ENCODE data around the gene WDR74. TPM values are rescaled to one million over a fixed set of nuclear protein-coding genes. Genes with fewer than 3 reads are reported as not detected.

Gene WDR74
- total RNA-seq, 5 donors from 2014 or later (not counting 1 experiment from before 2014, with no cell fraction given), result 91.3 to 239 (median 103) TPM

GRCh38 chr11:62879235-62879978 lies 40.0 kb upstream of the WDR74 start:
- Mint-ChIP-seq H3K4me3 (peak overlapping the region; percentile 97 to 100 (median 100)), H3K36me3 (peaks cover 29% of the 10 kb centered on the region), H3K27ac (peak overlapping the region; percentile 100), H3K9me3 (no peaks in the 10 kb centered on the region), H3K4me1 (peaks cover 37 to 47% (median 40%) of the 10 kb centered on the region in 3 donors), H3K27me3 (no peaks in the 10 kb centered on the region)
- peak overlapping the region; percentile 98 for H3K27ac ChIP-seq (ENCODE audit: low read length)
- WGBS (ENCODE audit: insufficient coverage), result 81% methylated on average over 4 of the region's 7 CpGs
- H3K9me3 ChIP-seq, result no peaks in the 10 kb centered on the region
- H3K4me1 ChIP-seq (ENCODE audit: control insufficient read depth in 1 of 2, extremely low read depth in 1 of 2, insufficient read depth in 2 of 2, low read length in 2 of 2), result peaks cover 12 to 40% of the 10 kb centered on the region in 2 experiments
- ATAC-seq (replicated peaks in 1 of 4) (no peak), DNase-seq (no peak)
- no peaks in the 10 kb centered on the region for H3K27me3 ChIP-seq (replicated peaks in 1 of 2; ENCODE audit: control insufficient read depth in 2 of 2, extremely low read depth in 1 of 2, insufficient read depth in 2 of 2, low read length in 1 of 2)
- ChIA-PET CTCF (no interaction called here), POLR2A (interaction anchor here in 1 of 2 donors (2.2 kb wide), 1 partner anchor 38 kb away, joined by 5 read pairs; no protein-coding TSS in a partner anchor)
- H3K36me3 ChIP-seq (ENCODE audit: control insufficient read depth in 2 of 2, extremely low read depth in 1 of 2, insufficient read depth in 1 of 2, low read length in 1 of 2), result peaks cover 11 to 21% of the 10 kb centered on the region in 2 donors
- no peak overlapping the region for H3K4me3 ChIP-seq (ENCODE audit: control insufficient read depth in 1 of 2, extremely low read depth in 1 of 2, low read length in 1 of 2)

- H3K27ac Mint-ChIP-seq, result no peak overlapping the region
- Histone ChIP-seq H3K27ac (ENCODE audit: low read length) (no peak overlapping the region), H3K36me3 (ENCODE audit: control insufficient read depth in 2 of 2, extremely low read depth in 1 of 2, insufficient read depth in 1 of 2, low read length in 1 of 2) (no peaks in the 10 kb centered on the region), H3K9me3 (no peaks in the 10 kb centered on the region), H3K4me3 (ENCODE audit: control insufficient read depth in 1 of 2, extremely low read depth in 1 of 2, low read length in 1 of 2) (no peak overlapping the region), H3K4me1 (ENCODE audit: control insufficient read depth in 1 of 2, extremely low read depth in 1 of 2, insufficient read depth in 2 of 2, low read length in 2 of 2) (peaks cover 2 to 14% of the 10 kb centered on the region in 2 experiments), H3K27me3 (replicated peaks in 1 of 2; ENCODE audit: control insufficient read depth in 2 of 2, extremely low read depth in 1 of 2, insufficient read depth in 2 of 2, low read length in 1 of 2) (no peaks in the 10 kb centered on the region)
- 96% methylated on average over 4 of the region's 6 CpGs for WGBS (ENCODE audit: insufficient coverage)
- no peak overlapping the region for H3K4me3 Mint-ChIP-seq
- no peak for ATAC-seq (replicated peaks in 1 of 4)
- peaks cover 12 to 20% (median 13%) of the 10 kb centered on the region in 3 donors for H3K4me1 Mint-ChIP-seq
- no peak for DNase-seq
- CTCF ChIA-PET, result no interaction called here
- no peaks in the 10 kb centered on the region for H3K27me3 Mint-ChIP-seq
- H3K9me3 Mint-ChIP-seq, result no peaks in the 10 kb centered on the region
- peaks cover 2% of the 10 kb centered on the region for H3K36me3 Mint-ChIP-seq
- POLR2A ChIA-PET, result interaction anchor here (0.6 to 0.7 kb wide), 2 partner anchors 11 to 77 kb away, joined by 6 to 8 read pairs; no protein-coding TSS in a partner anchor
Observed at GRCh38 chr11:62876712-62877111, 37.3 kb upstream of the WDR74 start.

- Mint-ChIP-seq H3K27ac (no peak overlapping the region), H3K4me3 (no peak overlapping the region), H3K27me3 (no peaks in the 10 kb centered on the region), H3K9me3 (no peaks in the 10 kb centered on the region), H3K36me3 (no peaks in the 10 kb centered on the region), H3K4me1 (peaks cover 11 to 19% (median 12%) of the 10 kb centered on the region in 3 donors)
- Histone ChIP-seq H3K4me3 (ENCODE audit: control insufficient read depth in 1 of 2, extremely low read depth in 1 of 2, low read length in 1 of 2) (no peak overlapping the region), H3K4me1 (ENCODE audit: control insufficient read depth in 1 of 2, extremely low read depth in 1 of 2, insufficient read depth in 2 of 2, low read length in 2 of 2) (peaks cover 2 to 12% of the 10 kb centered on the region in 2 experiments), H3K27me3 (replicated peaks in 1 of 2; ENCODE audit: control insufficient read depth in 2 of 2, extremely low read depth in 1 of 2, insufficient read depth in 2 of 2, low read length in 1 of 2) (no peaks in the 10 kb centered on the region), H3K27ac (ENCODE audit: low read length) (no peak overlapping the region), H3K36me3 (ENCODE audit: control insufficient read depth in 2 of 2, extremely low read depth in 1 of 2, insufficient read depth in 1 of 2, low read length in 1 of 2) (no peaks in the 10 kb centered on the region), H3K9me3 (no peaks in the 10 kb centered on the region)
- no peak for ATAC-seq (replicated peaks in 1 of 4)
- ChIA-PET CTCF (no interaction called here), POLR2A (interaction anchor here in 1 of 2 donors (0.6 kb wide), 1 partner anchor 76 kb away, joined by 6 read pairs; no protein-coding TSS in a partner anchor)
- 95% methylated on average over 3 of the region's 7 CpGs for WGBS (ENCODE audit: insufficient coverage)
- no peak for DNase-seq
Observed at GRCh38 chr11:62875698-62876478, 36.5 kb upstream of the WDR74 start.

- Histone ChIP-seq H3K4me1 (ENCODE audit: control insufficient read depth in 1 of 2, extremely low read depth in 1 of 2, insufficient read depth in 2 of 2, low read length in 2 of 2) (peaks cover 0 to 4% of the 10 kb centered on the region in 2 experiments), H3K36me3 (ENCODE audit: control insufficient read depth in 2 of 2, extremely low read depth in 1 of 2, insufficient read depth in 1 of 2, low read length in 1 of 2) (no peaks in the 10 kb centered on the region), H3K27me3 (replicated peaks in 1 of 2; ENCODE audit: control insufficient read depth in 2 of 2, extremely low read depth in 1 of 2, insufficient read depth in 2 of 2, low read length in 1 of 2) (no peaks in the 10 kb centered on the region), H3K9me3 (no peaks in the 10 kb centered on the region), H3K27ac (ENCODE audit: low read length) (no peak overlapping the region), H3K4me3 (ENCODE audit: control insufficient read depth in 1 of 2, extremely low read depth in 1 of 2, low read length in 1 of 2) (no peak overlapping the region)
- Mint-ChIP-seq H3K27ac (no peak overlapping the region), H3K9me3 (no peaks in the 10 kb centered on the region), H3K4me3 (no peak overlapping the region), H3K4me1 (peaks cover 4 to 11% (median 4%) of the 10 kb centered on the region in 3 donors), H3K27me3 (no peaks in the 10 kb centered on the region), H3K36me3 (no peaks in the 10 kb centered on the region)
- 100% methylated on average over 3 of the region's 7 CpGs for WGBS (ENCODE audit: insufficient coverage)
- CTCF ChIA-PET, result no interaction called here
- DNase-seq (no peak), ATAC-seq (replicated peaks in 1 of 4) (no peak)
- POLR2A ChIA-PET, result no interaction called here
Observed at GRCh38 chr11:62874851-62875250, 35.5 kb upstream of the WDR74 start.

- ATAC-seq (replicated peaks in 1 of 4), result no peak
- no peak overlapping the region for H3K27ac Mint-ChIP-seq
- H3K9me3 Mint-ChIP-seq, result no peaks in the 10 kb centered on the region
- no peaks in the 10 kb centered on the region for H3K36me3 ChIP-seq (ENCODE audit: control insufficient read depth in 2 of 2, extremely low read depth in 1 of 2, insufficient read depth in 1 of 2, low read length in 1 of 2)
- H3K27ac ChIP-seq (ENCODE audit: low read length), result no peak overlapping the region
- ChIA-PET POLR2A (interaction anchor here (0.6 kb wide), 5 partner anchors 11 to 86 kb away, joined by 4 to 8 read pairs (median 4); no protein-coding TSS in a partner anchor), CTCF (interaction anchor here (0.6 to 0.7 kb wide), 3 partner anchors 33 to 806 kb away, joined by 3 to 5 read pairs (median 4); partner anchors contain the start of gene POLR2G (in 1 of the 2))
- H3K36me3 Mint-ChIP-seq, result no peaks in the 10 kb centered on the region
- peaks cover 0 to 3% of the 10 kb centered on the region in 2 experiments for H3K4me1 ChIP-seq (ENCODE audit: control insufficient read depth in 1 of 2, extremely low read depth in 1 of 2, insufficient read depth in 2 of 2, low read length in 2 of 2)
- no peaks in the 10 kb centered on the region for H3K27me3 ChIP-seq (replicated peaks in 1 of 2; ENCODE audit: control insufficient read depth in 2 of 2, extremely low read depth in 1 of 2, insufficient read depth in 2 of 2, low read length in 1 of 2)
- no peaks in the 10 kb centered on the region for H3K27me3 Mint-ChIP-seq
- no peak overlapping the region for H3K4me3 ChIP-seq (ENCODE audit: control insufficient read depth in 1 of 2, extremely low read depth in 1 of 2, low read length in 1 of 2)
- WGBS (ENCODE audit: insufficient coverage), result 81% methylated on average over 3 of the region's 6 CpGs
- no peaks in the 10 kb centered on the region for H3K9me3 ChIP-seq
- H3K4me3 Mint-ChIP-seq, result no peak overlapping the region
- no peak for DNase-seq
- H3K4me1 Mint-ChIP-seq, result peaks cover 6% of the 10 kb centered on the region in 3 donors
Observed at GRCh38 chr11:62865635-62866034, 26.2 kb upstream of the WDR74 start.

- no peak for DNase-seq
- no peaks in the 10 kb centered on the region for H3K9me3 Mint-ChIP-seq
- no peaks in the 10 kb centered on the region for H3K27me3 Mint-ChIP-seq
- H3K4me1 ChIP-seq (ENCODE audit: control insufficient read depth in 1 of 2, extremely low read depth in 1 of 2, insufficient read depth in 2 of 2, low read length in 2 of 2), result peaks cover 0 to 3% of the 10 kb centered on the region in 2 experiments
- H3K27ac ChIP-seq (ENCODE audit: low read length), result no peak overlapping the region
- POLR2A ChIA-PET, result interaction anchor here in 1 of 2 donors (0.5 kb wide), 1 partner anchor 12 kb away, joined by 6 read pairs; no protein-coding TSS in a partner anchor
- 83% methylated on average over 1 of the region's 4 CpGs for WGBS (ENCODE audit: insufficient coverage)
- H3K36me3 Mint-ChIP-seq, result no peaks in the 10 kb centered on the region
- no peak overlapping the region for H3K4me3 Mint-ChIP-seq
- no peak overlapping the region for H3K4me3 ChIP-seq (ENCODE audit: control insufficient read depth in 1 of 2, extremely low read depth in 1 of 2, low read length in 1 of 2)
- ATAC-seq (replicated peaks in 1 of 4), result no peak
- no peaks in the 10 kb centered on the region for H3K27me3 ChIP-seq (replicated peaks in 1 of 2; ENCODE audit: control insufficient read depth in 2 of 2, extremely low read depth in 1 of 2, insufficient read depth in 2 of 2, low read length in 1 of 2)
- CTCF ChIA-PET, result interaction anchor here (0.7 to 2.9 kb wide), 4 partner anchors 12 to 188 kb away, joined by 3 to 12 read pairs (median 4); partner anchors contain the start of gene ZBTB3 (in 1 of the 2)
- no peak overlapping the region for H3K27ac Mint-ChIP-seq
- H3K4me1 Mint-ChIP-seq, result peaks cover 6% of the 10 kb centered on the region in 3 donors
- no peaks in the 10 kb centered on the region for H3K9me3 ChIP-seq
- H3K36me3 ChIP-seq (ENCODE audit: control insufficient read depth in 2 of 2, extremely low read depth in 1 of 2, insufficient read depth in 1 of 2, low read length in 1 of 2), result no peaks in the 10 kb centered on the region
Observed at GRCh38 chr11:62863687-62864335, 24.4 kb upstream of the WDR74 start.
